Psoas muscle (tissue), 8 donors: ENCODE data around the gene MYOM3. TPM values are rescaled to one million over a fixed set of nuclear protein-coding genes. Genes with fewer than 3 reads are reported as not detected.

Source experiments
- ATAC-seq, 4 donors: fragments of 200-7000 bp; cut with Tn5 transposase; one replicate each; pipeline ENCODE4 v1.9.1; 2020; ENCODE audit warnings: moderate library complexity in 3 of 4, mild to moderate bottlenecking in 2 of 4
- DNase-seq, 2 donors: peaks; one replicate each; pipeline ENCODE4 v3.0.0-alpha.2; 2020
- H3K27ac ChIP-seq: fragments of 200-600 bp; one replicate; pipeline ENCODE4 v1.8.0; 2022
- H3K27me3 ChIP-seq, 3 donors: fragments of 200-600 bp in 1 of 3; one replicate each; pipeline versions ENCODE4 v1.6.1 to v1.8.0; 2013 to 2022; ENCODE audit warnings: low read length in 2 of 3, mild to moderate bottlenecking in 2 of 3, moderate library complexity in 1 of 3; ENCODE audit not compliant: insufficient read depth in 3 of 3
- H3K36me3 ChIP-seq, 2 donors: fragments of 200-600 bp in 1 of 2; one replicate each; pipeline versions ENCODE4 v1.6.1 to v1.8.0; 2013 to 2022; ENCODE audit warnings: low read depth in 1 of 2, mild to moderate bottlenecking in 1 of 2, moderate library complexity in 1 of 2; ENCODE audit not compliant: insufficient read depth in 1 of 2
- H3K4me1 ChIP-seq: fragments of 200-600 bp; one replicate; pipeline ENCODE4 v1.8.0; 2022
- H3K4me3 ChIP-seq: fragments of 200-600 bp; one replicate; pipeline ENCODE4 v1.8.0; 2022; ENCODE audit warnings: mild to moderate bottlenecking
- H3K9me3 ChIP-seq: fragments of 200-600 bp; one replicate; pipeline ENCODE4 v1.8.0; 2022
- CTCF ChIP-seq: fragments of 200-600 bp; IDR thresholded peaks from one replicate; pipeline ENCODE4 v1.8.0; 2022; ENCODE audit warnings: antibody characterized with exemption
- WGBS, 3 donors: extraction: QIAGEN DNeasy Blood & Tissue Kit; methylation state at CpG; one replicate each; pipeline versions ENCODE4 v1.1.6 to v1.1.7; 2013; 5-methylcytosine and 5-hydroxymethylcytosine counted together
- intact Hi-C, 2 donors: fragments of 100-400 bp; cut with DNase I; formaldehyde crosslinking; loops; one replicate each; pipeline versions ENCODE4 v1.11.0 to v1.14.2; 2022
- polyA plus RNA-seq, 3 donors: library from polyadenylated mRNA; stranded (reverse); fragments of 200-250 nt; gene quantifications; one replicate each; pipeline ENCODE4 v1.2.3, GENCODE V29; 2013
- total RNA-seq, 4 donors: library from RNA; stranded (reverse); fragmentation: NEBNext Ultra II Directional in 2 of 4; extraction: Animal tissue kit (Norgen Biotek cat#: 25700) in 2 of 4; gene quantifications; one replicate each; pipeline versions ENCODE4 v1.2.1 to v1.2.4, GENCODE V29; 2021 to 2023
- donor health status: healthy with polysubstance abuse.
- donor health status: DM: no; HTN: no; CAD: no; lungs with moderate emphysema.
- donor health status: Bipolar disorder and iron deficiency.
- donor health status: healthy.
- donor health status: DM: yes; HTN: yes; CAD: no.
- donor health status: DM: no; HTN: no; CAD: no.
- donor health status: DM: no; HTN: no; CAD: no.
- donor health status: DM: yes; HTN: yes; CAD: no.

Gene MYOM3
- total and polyA plus RNA-seq, 7 donors, result 86.7 to 505 (median 152) TPM

- Histone ChIP-seq H3K4me3 (no peak overlapping the region), H3K4me1 (no peaks in the 10 kb centered on the region), H3K9me3 (no peaks in the 10 kb centered on the region), H3K27me3 (no peaks in the 10 kb centered on the region), H3K27ac (no peak overlapping the region), H3K36me3 (no peaks in the 10 kb centered on the region)
- TF ChIP-seq CTCF, result no peak
- intact Hi-C loops, result no loop called here
- WGBS, 3 donors, result 93% methylated on average over 9 of the region's 9 CpGs
- ATAC-seq, result no peak
- DNase-seq, result no peak
These were observed 35.3 kb upstream of the MYOM3 start for GRCh38 chr1:24147194-24147593.

DNA sequence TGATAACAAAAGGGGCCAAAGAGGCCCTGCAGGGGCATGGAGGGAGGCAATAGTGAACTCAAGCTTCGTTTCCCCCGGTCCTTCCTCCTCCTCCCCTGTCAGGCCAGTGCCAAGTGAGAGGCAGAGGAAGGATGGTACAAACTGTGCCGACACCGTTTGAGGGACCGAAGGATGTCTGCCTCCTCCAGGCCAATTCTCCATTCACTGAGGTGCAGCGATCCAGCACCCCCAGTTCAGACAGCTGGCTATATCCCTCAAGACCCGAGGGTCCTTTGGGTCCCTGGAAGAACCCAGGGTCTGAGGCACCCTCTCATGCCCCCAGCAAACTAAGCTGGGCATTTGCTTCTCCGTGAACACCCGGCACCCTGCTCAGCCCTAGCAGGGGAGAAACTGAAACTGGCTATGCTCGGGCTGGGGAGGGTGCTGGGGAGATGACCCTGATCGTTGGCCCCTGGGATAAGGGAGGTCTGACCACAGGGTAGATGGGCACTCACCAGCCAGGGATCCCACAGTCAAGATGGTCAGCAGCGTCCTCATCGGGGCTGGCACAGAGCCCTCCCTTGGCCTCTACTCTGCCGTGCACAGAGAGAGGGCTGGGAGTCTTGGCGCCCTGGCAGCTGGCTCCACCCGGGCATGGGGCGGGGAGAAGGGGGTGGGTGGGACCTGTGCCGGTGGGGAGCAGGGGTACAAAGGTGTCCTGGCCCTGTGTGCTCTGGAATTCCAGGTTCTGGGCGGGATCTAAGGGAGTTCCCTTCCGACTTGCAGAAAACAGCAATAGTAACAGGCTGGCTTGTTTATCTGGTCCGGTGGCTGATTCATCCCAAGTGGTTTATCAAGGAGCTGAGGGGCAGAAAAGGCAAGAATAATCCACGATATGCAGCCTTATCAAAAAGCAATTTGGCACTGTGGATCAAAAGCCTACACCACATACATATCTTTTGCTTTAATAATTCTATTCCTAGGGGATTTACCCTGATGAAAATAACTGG, 30.9 kb upstream of the MYOM3 start, which contains the start of gene IL22RA1:
IL22RA1 (minus strand) TSS at position 595 of the 989 bp plus-strand sequence; CDS start at position 537, 58 bp downstream.
- H3K27me3 ChIP-seq, result no peaks in the 10 kb centered on the region
- WGBS, 3 donors, result 23 to 49% (median 29%) methylated on average over 20 to 22 of the region's 22 CpGs
- ATAC-seq (peak; percentile 54 to 79 (median 56)), DNase-seq (peak in 1 of 2 donors; percentile 32)
- H3K4me1 ChIP-seq, result no peaks in the 10 kb centered on the region
- no peaks in the 10 kb centered on the region for H3K36me3 ChIP-seq
- no peak for TF ChIP-seq CTCF
- no peaks in the 10 kb centered on the region for H3K9me3 ChIP-seq
- intact Hi-C loops, result no loop called here
- H3K4me3 ChIP-seq, result peak within 1 kb of the TSS; percentile 55
- H3K27ac ChIP-seq, result no peak within 1 kb of the TSS

- DNase-seq (no peak), ATAC-seq (no peak)
- H3K27ac ChIP-seq, result no peak overlapping the region
- H3K27me3 ChIP-seq, result no peaks in the 10 kb centered on the region
- H3K4me3 ChIP-seq, result no peak overlapping the region
- H3K9me3 ChIP-seq, result no peaks in the 10 kb centered on the region
- TF ChIP-seq CTCF, result no peak
- intact Hi-C loops, result no loop called here
- 84 to 86% (median 85%) methylated on average over 10 of the region's 10 CpGs for WGBS, 3 donors
- H3K4me1 ChIP-seq, result no peaks in the 10 kb centered on the region
- no peaks in the 10 kb centered on the region for H3K36me3 ChIP-seq
These were observed 29.5 kb upstream of the MYOM3 start for GRCh38 chr1:24141311-24141997.

DNA sequence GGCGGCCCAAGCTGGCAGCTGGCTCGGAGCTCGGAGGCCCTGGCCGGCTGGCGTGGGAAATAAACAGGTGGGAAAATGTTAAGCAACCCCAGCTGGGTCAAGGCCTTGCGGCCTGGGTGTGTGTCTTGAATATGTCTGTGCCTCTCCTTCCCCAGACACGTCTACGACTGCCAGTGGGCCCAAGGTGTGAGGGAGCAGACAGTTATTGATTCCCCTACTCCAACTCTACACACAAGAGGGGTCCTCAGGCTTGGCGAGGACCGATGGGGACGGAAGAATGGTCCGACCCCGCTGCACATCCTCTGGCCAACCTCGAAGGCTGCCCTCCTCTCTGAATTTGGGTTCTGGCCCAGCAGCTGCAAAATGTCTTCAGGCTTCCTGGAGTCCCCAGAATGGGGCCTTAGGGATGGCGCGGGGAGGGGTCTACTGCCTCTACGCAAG, 28.8 kb upstream of the MYOM3 start:
- intact Hi-C loops, result no loop called here
- Histone ChIP-seq H3K4me3 (no peak overlapping the region), H3K4me1 (no peaks in the 10 kb centered on the region), H3K9me3 (no peaks in the 10 kb centered on the region), H3K27me3 (no peaks in the 10 kb centered on the region), H3K27ac (no peak overlapping the region), H3K36me3 (no peaks in the 10 kb centered on the region)
- DNase-seq, result no peak
- 78 to 87% (median 85%) methylated on average over 17 of the region's 17 CpGs for WGBS, 3 donors
- ATAC-seq, result peak in 2 of 4 donors; percentile 31 to 40
- TF ChIP-seq CTCF, result no peak
